ENCODE measurements around the gene CCL7.

The CCL7 gene

GRCh38 chr17:34234616-34235015, 35.4 kb upstream of the CCL7 start:
- no peak for DNase-seq
- intact Hi-C loops (cut with DNase I; ENCODE audit: low total_unique reads): loop anchor here (5.0 kb wide), 1 partner anchor 32 kb away; no protein-coding TSS in a partner anchor
- no peak overlapping the region for H3K4me3 ChIP-seq
- no peaks in the 10 kb centered on the region for H3K27me3 ChIP-seq
- H3K36me3 ChIP-seq: no peaks in the 10 kb centered on the region
- TF ChIP-seq CTCF (IDR thresholded peaks at IDR 0.05): no peak
- H3K27ac ChIP-seq: peak overlapping the region; percentile 41 to 63
- H3K9me3 ChIP-seq: no peaks in the 10 kb centered on the region
- H3K4me1 ChIP-seq: peaks cover 7 to 37% (median 21%) of the 10 kb centered on the region in 4 donors

GRCh38 chr17:34235389-34236028, 34.5 kb upstream of the CCL7 start:
- intact Hi-C loops (cut with DNase I; ENCODE audit: low total_unique reads): loop anchor here (5.0 kb wide), 1 partner anchor 33 kb away; no protein-coding TSS in a partner anchor
- no peaks in the 10 kb centered on the region for H3K27me3 ChIP-seq
- H3K4me1 ChIP-seq: peaks cover 7 to 40% (median 22%) of the 10 kb centered on the region in 4 donors
- no peak for TF ChIP-seq CTCF (IDR thresholded peaks at IDR 0.05)
- H3K27ac ChIP-seq: peak overlapping the region; percentile 41 to 63
- H3K36me3 ChIP-seq: no peaks in the 10 kb centered on the region
- no peak overlapping the region for H3K4me3 ChIP-seq
- DNase-seq: peak; percentile 68 to 79
- no peaks in the 10 kb centered on the region for H3K9me3 ChIP-seq

- no peaks in the 10 kb centered on the region for H3K27me3 ChIP-seq
- DNase-seq: no peak
- H3K4me3 ChIP-seq: no peak overlapping the region
- peak overlapping the region in 1 of 2 donors; percentile 63 for H3K27ac ChIP-seq
- H3K4me1 ChIP-seq: peaks cover 7 to 49% (median 27%) of the 10 kb centered on the region in 4 donors
- intact Hi-C loops (cut with DNase I; ENCODE audit: low total_unique reads): loop anchor here (5.0 kb wide), 1 partner anchor 34 kb away; no protein-coding TSS in a partner anchor
- no peaks in the 10 kb centered on the region for H3K9me3 ChIP-seq
- H3K36me3 ChIP-seq: no peaks in the 10 kb centered on the region
- no peak for TF ChIP-seq CTCF (IDR thresholded peaks at IDR 0.05)
These were observed 33.6 kb upstream of the CCL7 start for GRCh38 chr17:34236281-34236892.

- Histone ChIP-seq H3K36me3 (no peaks in the 10 kb centered on the region), H3K27me3 (no peaks in the 10 kb centered on the region), H3K4me1 (peaks cover 7 to 49% (median 29%) of the 10 kb centered on the region in 4 donors), H3K4me3 (no peak overlapping the region), H3K9me3 (no peaks in the 10 kb centered on the region), H3K27ac (no peak overlapping the region)
- intact Hi-C loops (cut with DNase I; ENCODE audit: low total_unique reads): loop anchor here (5.0 kb wide), 1 partner anchor 35 kb away; no protein-coding TSS in a partner anchor
- no peak for TF ChIP-seq CTCF (IDR thresholded peaks at IDR 0.05)
- DNase-seq: no peak
These were observed 32.6 kb upstream of the CCL7 start for GRCh38 chr17:34237458-34237857.

GRCh38 chr17:34241062-34241461, 29.0 kb upstream of the CCL7 start:
- Histone ChIP-seq H3K27me3 (no peaks in the 10 kb centered on the region), H3K9me3 (no peaks in the 10 kb centered on the region), H3K4me1 (peaks cover 0 to 28% (median 11%) of the 10 kb centered on the region in 4 donors), H3K4me3 (no peak overlapping the region), H3K36me3 (no peaks in the 10 kb centered on the region), H3K27ac (no peak overlapping the region)
- intact Hi-C loops (cut with DNase I; ENCODE audit: low total_unique reads): no loop called here
- peak; percentile 68 to 76 for DNase-seq
- TF ChIP-seq CTCF (IDR thresholded peaks at IDR 0.05): no peak
